WTC11 (cell line): ENCODE data around the gene PALM3.

Experiments used
- CREM ChIP-seq: sonication (generic); formaldehyde crosslinking; IDR thresholded peaks from 2 replicates; pipeline ENCODE4 v1.8.1; 2022; ENCODE audit warnings: mild to moderate bottlenecking, missing genetic modification reagents, moderate library complexity
- ETV6 ChIP-seq: sonication (generic); formaldehyde crosslinking; IDR thresholded peaks from 2 replicates; pipeline ENCODE4 v1.8.1; 2022; ENCODE audit warnings: mild to moderate bottlenecking, missing genetic modification reagents
- MYBL2 ChIP-seq: sonication (generic); formaldehyde crosslinking; IDR thresholded peaks from 2 replicates; pipeline ENCODE4 v1.8.1; 2023; ENCODE audit warnings: mild to moderate bottlenecking, moderate library complexity, missing genetic modification reagents
- ZNF423 ChIP-seq: fragments of 250-450 bp; sonication (Bioruptor Pico); IDR thresholded peaks from 2 replicates; pipeline ENCODE4 v2.1.2; 2022; ENCODE audit warnings: mild to moderate bottlenecking, moderate library complexity
- ZNF425 ChIP-seq: fragments of 250-450 bp; sonication (Bioruptor Pico); conservative IDR thresholded peaks from 2 replicates; pipeline ENCODE4 v1.9.0; 2021; ENCODE audit warnings: mild to moderate bottlenecking
- TF ChIP-seq, protein P1 (sequence below): fragments of 200-600 bp; IDR thresholded peaks from 2 replicates; pipeline ENCODE4 v1.8.0; 2022; ENCODE audit warnings: antibody characterized with exemption
- TF ChIP-seq, protein P2 (sequence below): sonication (generic); formaldehyde crosslinking; conservative IDR thresholded peaks from 2 replicates; pipeline ENCODE4 v1.8.1; 2023; ENCODE audit warnings: mild to moderate bottlenecking, low read depth, missing genetic modification reagents, moderate library complexity

DNA sequence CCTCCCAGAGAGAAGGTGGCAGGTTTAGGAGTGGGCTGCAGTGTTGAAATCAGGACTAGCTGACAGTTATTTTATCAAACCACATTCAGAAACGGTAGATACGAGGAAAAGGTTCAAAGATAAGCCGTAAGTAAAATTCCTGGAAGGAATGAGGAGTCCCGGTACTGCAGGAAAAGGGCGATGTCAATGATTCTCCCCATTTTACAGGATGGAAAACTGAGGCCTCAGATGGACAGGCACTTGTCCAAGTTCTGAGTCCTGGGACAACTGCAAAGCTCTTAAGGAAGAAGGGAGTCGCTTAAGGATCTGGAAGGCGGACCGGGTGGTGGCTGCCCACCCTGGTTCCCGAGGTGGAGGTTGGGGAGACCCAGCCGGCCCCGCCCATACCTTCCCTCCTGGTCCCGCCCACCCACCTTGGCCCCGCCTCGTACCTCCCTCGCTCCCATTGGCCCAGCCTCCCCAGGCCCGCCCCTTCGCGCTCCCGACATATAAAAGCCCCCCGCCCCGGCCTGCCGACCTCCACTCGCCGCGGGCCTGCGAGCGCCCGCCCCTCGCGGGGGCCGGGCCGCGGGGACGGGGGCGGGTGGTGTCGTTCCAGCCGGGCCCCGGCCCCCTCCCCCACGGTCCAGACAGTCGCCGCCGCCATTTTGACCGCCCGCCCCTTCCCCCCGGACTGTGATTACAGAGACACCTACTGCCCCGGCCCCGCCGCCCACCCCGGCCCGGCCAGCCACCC, 56.4 kb downstream of the PALM3 start:
- TF ChIP-seq, protein P1, sequence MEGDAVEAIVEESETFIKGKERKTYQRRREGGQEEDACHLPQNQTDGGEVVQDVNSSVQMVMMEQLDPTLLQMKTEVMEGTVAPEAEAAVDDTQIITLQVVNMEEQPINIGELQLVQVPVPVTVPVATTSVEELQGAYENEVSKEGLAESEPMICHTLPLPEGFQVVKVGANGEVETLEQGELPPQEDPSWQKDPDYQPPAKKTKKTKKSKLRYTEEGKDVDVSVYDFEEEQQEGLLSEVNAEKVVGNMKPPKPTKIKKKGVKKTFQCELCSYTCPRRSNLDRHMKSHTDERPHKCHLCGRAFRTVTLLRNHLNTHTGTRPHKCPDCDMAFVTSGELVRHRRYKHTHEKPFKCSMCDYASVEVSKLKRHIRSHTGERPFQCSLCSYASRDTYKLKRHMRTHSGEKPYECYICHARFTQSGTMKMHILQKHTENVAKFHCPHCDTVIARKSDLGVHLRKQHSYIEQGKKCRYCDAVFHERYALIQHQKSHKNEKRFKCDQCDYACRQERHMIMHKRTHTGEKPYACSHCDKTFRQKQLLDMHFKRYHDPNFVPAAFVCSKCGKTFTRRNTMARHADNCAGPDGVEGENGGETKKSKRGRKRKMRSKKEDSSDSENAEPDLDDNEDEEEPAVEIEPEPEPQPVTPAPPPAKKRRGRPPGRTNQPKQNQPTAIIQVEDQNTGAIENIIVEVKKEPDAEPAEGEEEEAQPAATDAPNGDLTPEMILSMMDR, result no peak
- TF ChIP-seq, protein P2, sequence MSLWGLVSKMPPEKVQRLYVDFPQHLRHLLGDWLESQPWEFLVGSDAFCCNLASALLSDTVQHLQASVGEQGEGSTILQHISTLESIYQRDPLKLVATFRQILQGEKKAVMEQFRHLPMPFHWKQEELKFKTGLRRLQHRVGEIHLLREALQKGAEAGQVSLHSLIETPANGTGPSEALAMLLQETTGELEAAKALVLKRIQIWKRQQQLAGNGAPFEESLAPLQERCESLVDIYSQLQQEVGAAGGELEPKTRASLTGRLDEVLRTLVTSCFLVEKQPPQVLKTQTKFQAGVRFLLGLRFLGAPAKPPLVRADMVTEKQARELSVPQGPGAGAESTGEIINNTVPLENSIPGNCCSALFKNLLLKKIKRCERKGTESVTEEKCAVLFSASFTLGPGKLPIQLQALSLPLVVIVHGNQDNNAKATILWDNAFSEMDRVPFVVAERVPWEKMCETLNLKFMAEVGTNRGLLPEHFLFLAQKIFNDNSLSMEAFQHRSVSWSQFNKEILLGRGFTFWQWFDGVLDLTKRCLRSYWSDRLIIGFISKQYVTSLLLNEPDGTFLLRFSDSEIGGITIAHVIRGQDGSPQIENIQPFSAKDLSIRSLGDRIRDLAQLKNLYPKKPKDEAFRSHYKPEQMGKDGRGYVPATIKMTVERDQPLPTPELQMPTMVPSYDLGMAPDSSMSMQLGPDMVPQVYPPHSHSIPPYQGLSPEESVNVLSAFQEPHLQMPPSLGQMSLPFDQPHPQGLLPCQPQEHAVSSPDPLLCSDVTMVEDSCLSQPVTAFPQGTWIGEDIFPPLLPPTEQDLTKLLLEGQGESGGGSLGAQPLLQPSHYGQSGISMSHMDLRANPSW (CRISPR knock-in tag), result no peak
- no peak for TF ChIP-seq MYBL2
- TF ChIP-seq ZNF423 (CRISPR knock-in tag), result no peak
- no peak for TF ChIP-seq ETV6 (CRISPR knock-in tag)
- TF ChIP-seq ZNF425 (CRISPR knock-in tag), result no peak
- TF ChIP-seq CREM (CRISPR knock-in tag), result no peak
